Right ventricle myocardium superior (tissue), 1 donor: Measurements from ENCODE around the gene TGM1. TPM values are rescaled to one million over a fixed set of nuclear protein-coding genes. Genes with fewer than 3 reads are reported as not detected.
A peak's percentile ranks its signal among the peaks of the same experiment; 100 is the strongest.

Source experiments
- ATAC-seq: fragments of 200-7000 bp; cut with Tn5 transposase; one replicate; pipeline ENCODE4 v1.9.1; 2020; ENCODE audit warnings: mild to moderate bottlenecking; ENCODE audit not compliant: poor library complexity
- DNase-seq: peaks from one replicate; pipeline ENCODE4 v3.0.0-alpha.2; 2020
- intact Hi-C: fragments of 100-400 bp; cut with DNase I; formaldehyde crosslinking; loops from one replicate; pipeline ENCODE4 v1.11.2; 2022
- long read RNA-seq: library from polyadenylated mRNA; unstranded; transcript quantifications from one replicate; pipeline ENCODE4 v2.0.0, GENCODE V29; 2021
- total RNA-seq: library from RNA; stranded (reverse); fragmentation: NEBNext Ultra II Directional; extraction: Animal tissue kit (Norgen Biotek cat#: 25700); gene quantifications from one replicate; pipeline ENCODE4 v1.2.1, GENCODE V29; 2021
- donor health status: DM: no; HTN: yes; CAD: no; lungs with severe emphysema.

TGM1 gene
- total RNA-seq, result 1.1 TPM
- long read RNA-seq, result 0 reads

DNA sequence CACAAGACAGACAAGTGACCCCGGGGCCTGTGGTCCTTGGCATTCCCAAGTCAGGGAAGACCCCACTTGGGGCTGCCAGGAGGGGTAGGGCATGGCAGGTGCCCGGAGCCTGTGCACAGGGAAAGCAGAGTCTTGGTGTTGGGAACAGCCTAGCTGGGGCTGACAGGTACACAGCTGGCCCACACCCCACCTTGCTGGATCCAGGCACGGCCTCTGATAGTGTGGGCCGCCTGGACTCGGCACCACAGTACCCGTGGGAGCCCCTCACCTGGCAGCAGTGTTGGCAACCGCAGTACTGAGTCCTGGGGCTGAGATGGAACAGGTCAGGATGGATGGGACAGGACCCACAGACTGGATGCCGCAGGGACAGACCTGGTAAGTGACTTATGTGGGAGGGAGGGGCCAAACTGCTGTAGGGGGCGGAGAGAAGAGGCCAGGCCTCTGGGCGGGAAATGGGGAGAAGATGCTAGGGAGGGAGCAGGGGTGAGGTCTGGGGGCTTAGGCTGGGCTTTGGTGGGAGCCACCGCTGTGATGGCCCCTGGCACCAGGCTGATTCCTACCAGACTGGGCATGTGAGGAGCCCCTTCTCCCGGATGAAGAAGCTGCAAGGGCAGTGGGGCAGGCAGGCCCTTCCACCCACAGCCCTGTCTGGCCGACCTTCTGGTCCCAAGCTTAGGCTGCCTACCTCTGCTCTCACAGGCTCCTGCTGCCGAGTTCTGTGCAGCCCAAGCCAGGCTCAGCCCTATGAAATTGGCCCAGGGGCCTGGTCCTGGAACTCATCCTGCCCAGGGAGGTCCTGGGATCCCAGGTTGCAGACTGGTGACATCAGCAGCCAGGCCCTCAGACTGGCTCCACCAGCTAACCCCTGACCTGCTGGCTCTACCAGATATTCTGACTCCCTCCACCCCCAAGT is at the start of gene TGM1:
TSS of gene TGM1 (minus strand) at position 357 of the 913 bp plus-strand sequence. CDS start 825 bp downstream, outside the sequence.
- intact Hi-C loops, result no loop called here
- DNase-seq (no peak), ATAC-seq (no peak)

DNA sequence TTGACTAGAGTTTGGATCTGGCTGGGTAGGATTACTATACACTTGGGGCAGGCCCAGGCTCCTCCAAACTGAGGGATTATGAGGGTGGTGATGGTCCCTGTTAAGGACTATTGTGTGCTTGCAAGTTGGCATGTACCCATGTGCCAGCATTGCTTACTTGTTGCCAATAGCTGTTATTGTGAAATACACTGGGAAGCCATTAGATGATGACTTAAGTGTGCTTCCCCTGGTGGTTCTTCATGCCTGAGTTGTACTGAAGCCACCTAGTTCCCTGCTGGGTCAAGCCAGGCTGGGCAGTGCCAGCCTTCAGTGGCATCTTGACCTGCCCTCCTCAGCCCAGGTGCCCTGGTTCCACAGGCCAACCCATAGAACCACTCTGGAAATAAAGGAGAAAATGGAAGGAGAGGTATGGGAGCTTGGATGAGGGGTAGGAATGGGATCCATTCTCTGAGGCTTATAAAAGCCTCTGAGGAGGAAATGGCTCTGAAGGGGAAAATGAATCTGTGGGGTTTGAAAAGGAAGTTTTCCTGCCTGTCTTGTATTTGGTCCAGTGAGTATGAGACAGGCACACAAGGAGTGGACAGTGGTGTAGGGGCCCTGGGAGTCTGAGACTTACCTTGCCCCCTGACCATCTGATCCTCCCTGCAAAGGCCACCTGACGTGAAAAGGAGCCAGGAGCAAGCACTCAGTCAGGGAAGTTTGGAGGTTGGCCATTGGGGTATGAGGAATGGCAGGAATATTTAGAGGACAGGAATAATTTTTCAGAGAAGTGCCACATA is 49.0 kb upstream of the TGM1 start:
- intact Hi-C loops, result no loop called here
- DNase-seq, result no peak
- ATAC-seq, result peak; percentile 5

DNA sequence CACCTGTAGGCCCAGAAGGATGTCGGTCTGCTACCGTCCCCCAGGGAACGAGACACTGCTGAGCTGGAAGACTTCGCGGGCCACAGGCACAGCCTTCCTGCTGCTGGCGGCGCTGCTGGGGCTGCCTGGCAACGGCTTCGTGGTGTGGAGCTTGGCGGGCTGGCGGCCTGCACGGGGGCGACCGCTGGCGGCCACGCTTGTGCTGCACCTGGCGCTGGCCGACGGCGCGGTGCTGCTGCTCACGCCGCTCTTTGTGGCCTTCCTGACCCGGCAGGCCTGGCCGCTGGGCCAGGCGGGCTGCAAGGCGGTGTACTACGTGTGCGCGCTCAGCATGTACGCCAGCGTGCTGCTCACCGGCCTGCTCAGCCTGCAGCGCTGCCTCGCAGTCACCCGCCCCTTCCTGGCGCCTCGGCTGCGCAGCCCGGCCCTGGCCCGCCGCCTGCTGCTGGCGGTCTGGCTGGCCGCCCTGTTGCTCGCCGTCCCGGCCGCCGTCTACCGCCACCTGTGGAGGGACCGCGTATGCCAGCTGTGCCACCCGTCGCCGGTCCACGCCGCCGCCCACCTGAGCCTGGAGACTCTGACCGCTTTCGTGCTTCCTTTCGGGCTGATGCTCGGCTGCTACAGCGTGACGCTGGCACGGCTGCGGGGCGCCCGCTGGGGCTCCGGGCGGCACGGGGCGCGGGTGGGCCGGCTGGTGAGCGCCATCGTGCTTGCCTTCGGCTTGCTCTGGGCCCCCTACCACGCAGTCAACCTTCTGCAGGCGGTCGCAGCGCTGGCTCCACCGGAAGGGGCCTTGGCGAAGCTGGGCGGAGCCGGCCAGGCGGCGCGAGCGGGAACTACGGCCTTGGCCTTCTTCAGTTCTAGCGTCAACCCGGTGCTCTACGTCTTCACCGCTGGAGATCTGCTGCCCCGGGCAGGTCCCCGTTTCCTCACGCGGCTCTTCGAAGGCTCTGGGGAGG is 47.9 kb upstream of the TGM1 start, which contains the start of gene LTB4R:
TSS of gene LTB4R (plus strand) at position 857 of the 959 bp plus-strand sequence. CDS start 4,150 bp downstream, outside the sequence.
- peak; percentile 89 for ATAC-seq
- DNase-seq, result peak; percentile 86
- intact Hi-C loops, result no loop called here

DNA sequence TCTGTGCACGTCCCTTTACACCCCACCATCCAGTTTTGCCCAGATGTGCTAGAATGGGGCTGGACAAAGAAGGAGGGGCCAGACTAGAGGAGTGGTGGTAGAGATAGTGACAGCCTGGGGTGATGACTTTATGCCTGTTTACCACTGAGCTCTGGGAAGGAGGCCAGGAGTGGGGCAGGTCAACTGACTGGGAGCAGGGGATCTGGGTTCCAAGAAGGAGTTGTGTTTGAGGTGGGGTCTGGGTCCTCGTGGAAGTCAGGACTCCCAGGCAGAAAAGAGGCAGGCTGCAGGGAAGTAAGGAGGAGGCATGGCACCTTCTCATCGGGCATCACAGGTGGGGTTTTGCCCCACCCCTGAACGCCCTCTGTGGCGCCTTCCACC is 47.3 kb upstream of the TGM1 start:
- DNase-seq (no peak), ATAC-seq (no peak)
- intact Hi-C loops, result no loop called here

DNA sequence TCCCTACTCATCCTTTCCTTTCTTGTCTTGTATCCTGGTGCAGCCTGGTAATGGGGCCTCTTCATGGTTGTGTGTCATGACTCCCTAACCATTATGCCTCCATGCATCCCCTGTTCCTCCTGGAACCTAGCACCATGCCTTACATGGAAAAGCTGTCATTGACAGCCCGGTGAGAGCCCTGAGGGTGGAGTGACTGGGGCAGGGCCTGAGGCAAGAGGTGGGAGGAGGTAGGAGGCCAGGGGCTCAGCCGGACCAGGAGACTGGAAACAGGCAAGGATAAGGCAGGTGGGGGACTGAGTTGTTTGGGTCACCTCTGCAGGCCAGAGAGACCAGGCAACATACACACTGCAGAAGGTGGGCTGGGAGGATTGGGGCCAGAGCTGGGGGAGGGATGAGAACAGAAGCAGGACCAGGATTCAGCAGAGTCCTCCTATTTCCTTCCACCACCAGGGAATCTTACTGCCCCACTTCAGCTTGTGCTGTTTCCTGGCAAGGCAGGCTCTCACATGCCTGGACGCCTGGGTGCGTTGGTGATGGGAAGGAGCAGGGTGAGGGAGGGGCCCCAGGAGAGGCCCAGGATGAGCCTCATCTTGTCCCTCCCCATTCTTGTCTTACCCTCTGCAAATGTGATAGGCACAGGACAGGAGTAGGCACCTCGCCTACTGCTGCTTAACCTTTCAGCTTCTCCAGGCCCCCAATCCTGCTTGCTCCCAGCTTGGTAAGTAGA is 46.7 kb upstream of the TGM1 start, which contains the start of gene LTB4R2:
TSS of gene LTB4R2 (plus strand) at position 603 of the 727 bp plus-strand sequence. CDS start 525 bp downstream, outside the sequence.
- no peak for ATAC-seq
- DNase-seq, result no peak
- intact Hi-C loops, result no loop called here

DNA sequence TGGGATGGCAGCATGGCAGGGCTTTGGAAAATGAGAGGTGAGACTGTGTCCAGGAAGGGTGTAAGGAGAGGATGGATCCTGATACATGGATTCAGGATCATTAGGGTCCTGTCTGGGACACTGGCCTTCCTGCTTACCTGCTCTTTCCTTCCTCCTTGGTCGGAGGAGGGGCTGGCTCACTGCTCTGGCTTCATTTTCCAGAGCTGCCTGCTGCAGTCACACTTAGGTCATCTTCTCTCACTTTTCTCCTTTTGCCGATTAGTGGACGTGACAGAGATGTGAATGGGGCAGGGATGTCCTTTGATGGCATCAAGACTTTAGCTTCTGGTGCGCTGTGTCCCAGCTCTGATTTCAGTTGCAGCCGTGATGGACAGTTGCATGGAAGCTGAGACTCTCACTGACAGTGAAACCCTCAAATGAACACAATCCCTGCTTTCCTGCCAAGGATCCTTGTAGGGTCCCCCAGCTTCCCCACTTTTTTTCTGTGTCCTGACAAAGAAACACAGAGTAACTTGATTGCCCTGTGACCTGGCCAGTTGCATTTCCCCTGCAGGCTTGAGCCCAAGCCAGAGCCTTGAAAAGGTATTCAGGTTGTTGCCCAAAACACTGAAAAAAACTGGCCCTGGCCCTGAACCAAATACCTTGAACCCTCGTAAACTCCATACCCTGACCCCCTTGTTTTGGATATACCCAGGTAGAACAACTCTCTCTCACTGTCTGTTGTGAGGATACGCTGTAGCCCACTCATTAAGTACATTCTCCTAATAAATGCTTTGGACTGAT is 45.6 kb upstream of the TGM1 start:
- DNase-seq (no peak), ATAC-seq (no peak)
- intact Hi-C loops, result no loop called here

DNA sequence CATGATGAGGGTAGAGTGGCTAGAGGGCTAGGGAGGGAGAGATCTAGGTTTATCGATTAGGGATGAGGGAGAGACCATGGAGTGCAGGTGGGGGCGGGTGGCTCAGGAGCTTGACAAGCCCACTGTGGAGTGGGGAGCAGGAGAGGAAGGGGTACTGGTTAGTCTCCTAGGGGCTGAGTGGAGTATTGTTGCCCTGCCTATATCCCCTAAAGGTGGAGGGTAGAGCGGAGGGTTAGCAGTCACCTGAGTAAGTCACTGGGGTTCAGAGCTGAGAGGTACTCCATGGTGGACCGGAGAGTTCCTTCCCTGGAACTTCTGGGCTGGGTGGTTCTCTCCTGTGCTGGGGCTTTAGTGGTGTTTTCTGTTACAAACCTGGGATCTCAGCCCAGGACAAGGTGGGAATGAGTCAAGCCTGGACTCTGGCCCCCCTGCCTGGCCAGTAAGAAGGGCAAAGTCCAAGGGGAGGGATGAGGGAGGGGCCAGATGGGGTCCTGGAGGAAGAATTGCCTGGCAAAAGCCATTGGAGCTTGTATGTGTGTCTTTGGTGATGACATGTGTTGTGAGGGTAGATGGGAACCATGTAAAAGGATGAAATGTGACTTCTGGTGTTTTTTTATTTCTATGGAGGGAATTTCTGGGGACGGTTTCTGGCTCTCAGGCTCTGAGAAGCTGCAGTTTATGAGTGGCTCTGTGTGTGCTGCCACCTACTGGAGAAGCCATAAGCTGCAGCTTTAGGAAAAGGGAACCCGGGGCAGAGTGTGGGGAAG is 44.8 kb upstream of the TGM1 start, which contains the start of gene CIDEB:
TSS of gene CIDEB (minus strand) at position 403 of the 767 bp plus-strand sequence. CDS start at position 284, 119 bp downstream.
- intact Hi-C loops, result no loop called here
- ATAC-seq (peak; percentile 16), DNase-seq (peak; percentile 70)

DNA sequence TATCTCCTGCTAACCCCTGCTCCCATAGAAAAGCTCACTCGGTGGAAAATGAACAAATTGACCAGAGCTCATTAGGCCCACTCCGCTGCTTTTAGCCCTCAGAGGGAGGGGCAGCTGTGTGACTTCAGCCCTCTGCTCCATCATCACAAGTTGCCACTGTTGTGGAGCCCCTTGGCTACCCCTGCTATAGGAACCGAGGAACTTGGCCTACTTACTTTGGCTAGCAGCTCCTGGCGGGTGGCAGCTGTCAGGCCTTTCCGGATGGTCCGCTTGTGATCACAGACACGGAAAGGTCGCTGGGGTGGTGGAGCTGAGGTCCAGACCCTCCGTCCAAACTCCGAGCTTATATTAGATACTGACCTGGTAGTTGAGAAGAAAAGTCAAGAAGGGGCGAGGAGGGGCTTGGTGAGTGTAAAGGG is 44.2 kb upstream of the TGM1 start:
- intact Hi-C loops, result no loop called here

DNA sequence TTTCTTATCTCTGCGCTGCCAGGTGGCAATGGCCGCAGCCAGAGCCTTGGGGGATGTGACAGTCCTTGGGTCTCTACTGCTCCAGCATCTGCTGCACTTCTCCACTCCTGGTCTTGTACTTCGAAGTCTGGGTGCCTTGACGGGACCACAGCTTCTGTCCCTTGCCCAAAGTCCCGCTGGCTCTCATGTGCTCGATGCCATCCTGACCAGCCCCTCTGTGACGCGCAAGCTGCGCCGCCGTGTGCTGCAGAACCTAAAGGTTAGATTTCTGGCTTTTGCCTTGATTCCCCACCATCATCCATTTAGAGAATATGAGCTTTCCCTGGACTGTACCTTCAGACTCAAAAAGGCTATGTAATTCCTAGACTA is 41.0 kb upstream of the TGM1 start:
- DNase-seq (no peak), ATAC-seq (no peak)
- intact Hi-C loops, result no loop called here

More for the DNA sequence above, 44.2 kb upstream of the TGM1 start:
- DNase-seq, result no peak
- no peak for ATAC-seq

DNA sequence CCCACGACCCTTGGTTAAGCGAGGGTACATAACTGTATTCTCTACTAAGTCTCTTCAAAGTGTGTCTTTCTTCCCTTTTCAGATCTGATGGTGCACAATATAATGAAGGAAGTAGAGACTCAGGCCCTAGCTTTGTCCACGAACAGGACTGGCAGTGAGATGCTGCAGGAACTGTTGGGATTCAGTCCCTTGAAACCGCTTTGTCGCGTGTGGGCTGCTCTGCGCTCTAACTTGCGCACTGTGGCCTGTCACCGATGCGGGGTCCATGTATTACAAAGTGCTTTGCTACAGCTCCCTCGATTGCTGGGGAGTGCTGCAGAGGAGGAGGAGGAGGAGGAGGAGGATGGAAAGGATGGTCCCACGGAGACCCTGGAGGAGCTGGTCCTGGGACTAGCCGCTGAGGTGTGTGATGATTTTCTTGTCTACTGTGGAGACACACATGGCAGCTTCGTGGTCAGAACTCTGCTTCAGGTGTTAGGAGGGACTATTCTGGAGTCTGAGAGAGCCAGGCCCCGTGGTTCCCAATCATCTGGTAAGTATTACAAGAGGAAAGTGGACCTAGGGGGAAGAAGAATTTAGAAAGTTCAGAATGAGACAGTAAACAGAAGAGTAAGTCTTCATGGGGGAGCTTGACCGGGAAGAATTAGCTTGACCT is 37.5 kb upstream of the TGM1 start:
- ATAC-seq (no peak), DNase-seq (no peak)
- intact Hi-C loops, result no loop called here

DNA sequence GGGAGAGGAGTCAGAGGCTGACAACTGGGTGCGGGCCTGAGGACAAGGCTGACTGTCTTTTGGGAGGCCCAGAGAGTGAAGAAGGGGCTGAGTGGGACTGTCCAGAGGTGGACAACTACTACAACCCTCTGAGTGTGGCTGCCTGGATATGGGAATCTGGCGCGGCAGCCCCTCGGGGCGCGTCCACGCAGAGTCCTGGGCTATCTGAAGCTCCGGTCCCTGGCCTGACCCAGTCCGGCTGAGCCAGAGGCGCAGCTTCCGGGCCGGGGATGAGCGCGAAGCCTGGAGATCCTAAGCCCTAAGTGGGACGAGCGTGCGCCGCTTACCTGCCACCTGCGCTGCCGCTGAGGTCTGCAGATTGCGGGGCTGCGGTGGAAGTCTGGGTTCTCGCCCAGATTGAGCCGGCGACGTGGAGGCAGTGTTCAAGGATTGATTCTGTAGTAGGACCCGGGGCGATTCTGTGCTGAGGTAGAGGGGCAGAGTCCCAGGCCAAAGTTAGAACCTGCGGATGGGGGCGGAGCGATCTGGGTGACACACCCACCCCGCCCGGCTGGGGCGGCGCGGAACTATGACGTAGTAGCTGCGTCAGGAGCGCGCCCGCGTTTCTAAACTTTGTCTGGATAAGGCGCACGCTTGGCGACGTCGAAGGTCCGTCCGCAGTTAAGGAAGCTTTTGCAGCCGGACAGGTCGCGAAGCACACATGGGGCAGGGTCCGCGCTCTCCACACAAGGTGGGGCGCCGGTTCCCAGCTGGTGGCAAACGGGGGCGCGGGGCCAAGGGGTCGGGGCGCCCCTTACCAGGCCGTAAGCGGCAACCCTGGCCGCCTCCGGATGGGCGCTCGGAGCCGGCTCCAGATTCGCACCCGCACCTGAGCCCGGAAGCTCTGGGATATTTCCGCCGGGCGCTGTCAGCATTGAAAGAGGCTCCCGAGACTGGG is 36.5 kb upstream of the TGM1 start, which contains the start of the genes DHRS1 and NOP9:
TSS of gene DHRS1 (minus strand) at position 526 of the 937 bp plus-strand sequence. CDS start 674 bp downstream, outside the sequence.
TSS of gene NOP9 (plus strand) at position 596 of the 937 bp plus-strand sequence. CDS start at position 701, 105 bp downstream.
- ATAC-seq, result peak; percentile 95
- intact Hi-C loops, result no loop called here

DNA sequence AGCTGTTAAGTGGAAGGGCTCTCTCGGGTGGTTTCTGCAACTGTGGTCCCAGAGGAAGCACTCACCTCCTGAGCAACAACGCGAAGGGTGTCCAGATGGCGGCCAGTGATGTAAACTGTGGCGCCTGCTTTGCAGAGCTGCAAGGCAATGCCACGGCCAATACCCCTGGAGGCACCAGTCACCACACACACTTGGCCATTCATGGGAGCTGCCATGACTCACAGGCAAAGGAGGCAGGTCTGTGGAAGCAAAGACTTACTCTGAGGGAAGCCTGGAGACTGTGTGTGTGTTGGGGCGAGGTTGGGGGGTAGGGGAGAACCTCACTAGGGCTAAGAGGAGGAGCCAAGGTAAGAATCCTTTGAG is 35.9 kb upstream of the TGM1 start:
- intact Hi-C loops, result no loop called here
- DNase-seq, result no peak
- peak; percentile 4 for ATAC-seq

More for the DNA sequence above, 36.5 kb upstream of the TGM1 start, which contains the start of the genes DHRS1 and NOP9:
- DNase-seq, result peak; percentile 96

DNA sequence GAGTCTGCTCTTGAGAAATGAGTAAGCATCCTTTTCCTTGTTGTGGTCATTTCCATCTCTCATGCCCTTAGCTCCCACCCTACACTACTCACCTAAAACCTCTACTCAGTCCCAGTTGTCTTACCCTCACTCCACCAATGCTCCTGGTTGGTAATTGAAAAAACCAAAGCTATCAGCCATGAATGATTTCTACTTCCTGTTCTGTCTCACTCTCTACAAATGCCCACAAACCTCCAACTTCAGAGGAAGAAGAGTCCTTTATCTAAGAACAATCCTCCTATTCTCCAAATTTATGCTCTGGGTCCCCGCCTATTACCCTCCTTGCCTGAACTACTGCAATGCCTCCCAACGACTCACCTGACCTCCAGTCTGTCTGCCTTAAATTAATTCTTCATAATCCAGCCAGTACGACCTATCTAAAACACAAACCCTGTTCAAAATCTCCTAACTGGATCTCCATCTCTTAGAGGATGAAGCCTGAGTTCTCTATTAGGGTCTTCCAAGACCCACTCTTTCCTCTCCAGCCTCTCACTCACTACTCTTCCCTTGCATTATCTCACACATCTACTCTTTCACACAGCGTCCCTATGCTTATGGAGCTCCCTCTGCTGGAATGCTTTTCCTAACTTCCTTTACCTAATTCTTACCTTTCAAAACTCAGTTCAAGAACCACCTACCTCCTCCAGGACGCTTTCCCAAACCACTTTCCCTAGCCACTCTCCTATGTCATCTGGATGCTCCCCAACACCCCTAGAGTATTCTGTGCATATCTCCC is 34.4 kb upstream of the TGM1 start:
- intact Hi-C loops, result loop anchor here (2.0 kb wide), 1 partner anchor 55 kb away; the partner anchor contains the start of gene TINF2

More for the DNA sequence above, 34.4 kb upstream of the TGM1 start:
- ATAC-seq (no peak), DNase-seq (no peak)
